ENCODE measurements around the gene EWSR1. TPM values are rescaled to one million over a fixed set of nuclear protein-coding genes. Genes with fewer than 3 reads are reported as not detected.

EWSR1 gene
- total RNA-seq, 2 donors from 2014 or later: 145 to 236 TPM

DNA sequence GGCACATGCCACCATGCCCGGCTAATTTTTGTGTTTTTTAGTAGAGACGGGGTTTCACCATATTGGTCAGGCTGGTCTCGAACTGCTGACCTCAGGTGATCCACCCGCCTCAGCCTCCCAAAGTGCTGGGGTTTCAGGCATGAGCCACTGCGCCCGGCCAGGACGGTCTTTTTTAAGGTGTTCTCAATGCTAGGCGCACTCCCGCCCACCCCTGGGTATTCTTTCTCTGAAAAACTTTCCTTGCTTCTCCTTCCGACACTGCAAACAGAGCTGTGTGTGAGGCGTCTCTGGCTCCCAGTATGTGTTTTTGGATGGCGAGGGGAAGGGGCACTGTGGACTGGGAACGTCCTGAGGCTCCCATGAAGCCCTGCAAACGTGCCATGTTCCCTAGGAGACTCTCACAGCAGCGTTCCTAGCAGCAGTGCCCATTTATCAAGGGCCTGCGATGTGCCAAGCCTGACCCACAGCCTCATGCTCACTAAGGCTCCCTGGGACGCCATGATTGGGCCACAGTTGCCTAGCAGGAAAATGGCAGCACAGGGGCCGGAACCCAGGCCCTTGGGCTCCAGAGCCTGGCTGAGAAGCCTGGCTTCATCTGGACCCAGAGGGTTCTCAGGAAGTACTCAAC is 49.9 kb downstream of the EWSR1 start:
- Histone ChIP-seq H3K9ac (ENCODE audit: low read depth in 2 of 2, low read length in 2 of 2) (no peak overlapping the region), H3K4me1 (peaks cover 17% of the 10 kb centered on the region), H3K36me3 (no peaks in the 10 kb centered on the region), H3K27me3 (peaks cover 27% of the 10 kb centered on the region), H3K27ac (no peak overlapping the region), H3K9me3 (no peaks in the 10 kb centered on the region), H3K4me3 (no peak overlapping the region)
- DNase-seq: no peak
- intact Hi-C loops (cut with DNase I): no loop called here
- TF ChIP-seq, protein P1, sequence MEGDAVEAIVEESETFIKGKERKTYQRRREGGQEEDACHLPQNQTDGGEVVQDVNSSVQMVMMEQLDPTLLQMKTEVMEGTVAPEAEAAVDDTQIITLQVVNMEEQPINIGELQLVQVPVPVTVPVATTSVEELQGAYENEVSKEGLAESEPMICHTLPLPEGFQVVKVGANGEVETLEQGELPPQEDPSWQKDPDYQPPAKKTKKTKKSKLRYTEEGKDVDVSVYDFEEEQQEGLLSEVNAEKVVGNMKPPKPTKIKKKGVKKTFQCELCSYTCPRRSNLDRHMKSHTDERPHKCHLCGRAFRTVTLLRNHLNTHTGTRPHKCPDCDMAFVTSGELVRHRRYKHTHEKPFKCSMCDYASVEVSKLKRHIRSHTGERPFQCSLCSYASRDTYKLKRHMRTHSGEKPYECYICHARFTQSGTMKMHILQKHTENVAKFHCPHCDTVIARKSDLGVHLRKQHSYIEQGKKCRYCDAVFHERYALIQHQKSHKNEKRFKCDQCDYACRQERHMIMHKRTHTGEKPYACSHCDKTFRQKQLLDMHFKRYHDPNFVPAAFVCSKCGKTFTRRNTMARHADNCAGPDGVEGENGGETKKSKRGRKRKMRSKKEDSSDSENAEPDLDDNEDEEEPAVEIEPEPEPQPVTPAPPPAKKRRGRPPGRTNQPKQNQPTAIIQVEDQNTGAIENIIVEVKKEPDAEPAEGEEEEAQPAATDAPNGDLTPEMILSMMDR (IDR thresholded peaks at IDR 0.05): no peak

DNA sequence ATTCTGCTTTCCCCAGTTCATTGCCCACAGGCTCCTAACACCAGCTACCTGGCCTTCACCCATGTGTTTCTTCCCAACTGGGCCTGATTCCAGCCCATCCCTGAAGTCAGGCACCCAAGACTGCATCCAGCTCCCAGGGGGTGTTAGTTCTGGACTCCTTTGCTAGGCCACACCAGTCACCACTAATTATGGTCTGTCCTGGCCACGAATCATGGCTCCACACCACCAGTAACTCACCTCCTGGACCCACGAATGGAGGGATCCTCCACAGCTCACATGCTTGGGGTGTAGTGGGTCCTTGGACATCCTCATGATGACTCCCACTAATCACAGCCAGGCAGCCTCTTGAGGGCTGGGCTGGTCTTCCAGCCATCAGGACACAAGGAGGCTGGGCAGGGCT is 51.0 kb downstream of the EWSR1 start:
- Histone ChIP-seq H3K9me3 (no peaks in the 10 kb centered on the region), H3K9ac (ENCODE audit: low read depth in 2 of 2, low read length in 2 of 2) (no peak overlapping the region), H3K27ac (no peak overlapping the region), H3K4me3 (no peak overlapping the region), H3K36me3 (no peaks in the 10 kb centered on the region), H3K27me3 (peaks cover 27% of the 10 kb centered on the region), H3K4me1 (peaks cover 9% of the 10 kb centered on the region)
- TF ChIP-seq, protein P1 (IDR thresholded peaks at IDR 0.05): no peak
- intact Hi-C loops (cut with DNase I): no loop called here
- no peak for DNase-seq

GRCh38 chr22:29320546-29320945 is 52.5 kb downstream of the EWSR1 start:
- Histone ChIP-seq H3K9me3 (no peaks in the 10 kb centered on the region), H3K36me3 (no peaks in the 10 kb centered on the region), H3K27me3 (peaks cover 12% of the 10 kb centered on the region), H3K4me1 (peaks cover 4% of the 10 kb centered on the region), H3K9ac (ENCODE audit: low read depth in 2 of 2, low read length in 2 of 2) (no peak overlapping the region), H3K4me3 (no peak overlapping the region), H3K27ac (no peak overlapping the region)
- intact Hi-C loops (cut with DNase I): loop anchor here (5.0 kb wide), 1 partner anchor 118 kb away; no protein-coding TSS in a partner anchor
- TF ChIP-seq, protein P1 (IDR thresholded peaks at IDR 0.05): no peak
- DNase-seq: no peak

GRCh38 chr22:29323641-29324040 is 55.6 kb downstream of the EWSR1 start:
- Histone ChIP-seq H3K9me3 (no peaks in the 10 kb centered on the region), H3K4me1 (no peaks in the 10 kb centered on the region), H3K9ac (ENCODE audit: low read depth in 2 of 2, low read length in 2 of 2) (no peak overlapping the region), H3K4me3 (no peak overlapping the region), H3K27ac (no peak overlapping the region), H3K27me3 (no peaks in the 10 kb centered on the region), H3K36me3 (no peaks in the 10 kb centered on the region)
- DNase-seq: no peak
- intact Hi-C loops (cut with DNase I): loop anchor here (5.0 kb wide), 1 partner anchor 121 kb away; no protein-coding TSS in a partner anchor
- TF ChIP-seq, protein P1 (IDR thresholded peaks at IDR 0.05): no peak

DNA sequence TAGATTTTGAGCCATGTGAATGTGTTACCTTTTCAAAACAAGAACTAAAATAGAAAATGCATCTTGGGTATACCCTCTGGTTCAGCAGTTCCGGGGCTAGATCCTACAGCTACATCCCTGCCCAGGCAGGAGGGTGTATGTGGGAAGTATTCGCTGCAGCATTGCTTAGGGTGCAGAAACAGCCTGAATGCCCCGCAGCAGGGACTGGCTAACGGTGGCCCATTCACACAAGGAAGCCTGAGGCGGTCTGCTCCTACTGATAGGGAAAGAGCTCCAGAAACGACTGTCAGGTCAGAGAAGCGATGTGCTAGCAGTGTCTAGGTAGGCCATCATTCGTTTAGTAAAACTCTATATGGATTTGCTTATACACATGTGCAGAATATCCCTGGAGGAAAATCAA is 57.3 kb downstream of the EWSR1 start:
- H3K36me3 ChIP-seq: peaks cover 7% of the 10 kb centered on the region
- no peak for DNase-seq
- H3K4me1 ChIP-seq: no peaks in the 10 kb centered on the region
- no peaks in the 10 kb centered on the region for H3K27me3 ChIP-seq
- H3K27ac ChIP-seq: no peak overlapping the region
- H3K9me3 ChIP-seq: no peaks in the 10 kb centered on the region
- TF ChIP-seq, protein P1 (IDR thresholded peaks at IDR 0.05): no peak
- H3K9ac ChIP-seq (ENCODE audit: low read depth in 2 of 2, low read length in 2 of 2): no peak overlapping the region
- intact Hi-C loops (cut with DNase I): no loop called here
- no peak overlapping the region for H3K4me3 ChIP-seq

All from colonic mucosa (tissue), 4 donors.